DMS 273 (cell line): ENCODE measurements around the gene ZNF488.
"Not testable (repeated sequence)": the region's sequence is repeated elsewhere in the genome, so short reads cannot be mapped to it uniquely, and the experiment has no call there.

ENCODE experiments used
- DNase-seq: peaks from one replicate; lab custom pipeline; 2025; ENCODE audit not compliant: unreplicated experiment; lab: John Stamatoyannopoulos, UW

The ZNF488 gene, protein sequence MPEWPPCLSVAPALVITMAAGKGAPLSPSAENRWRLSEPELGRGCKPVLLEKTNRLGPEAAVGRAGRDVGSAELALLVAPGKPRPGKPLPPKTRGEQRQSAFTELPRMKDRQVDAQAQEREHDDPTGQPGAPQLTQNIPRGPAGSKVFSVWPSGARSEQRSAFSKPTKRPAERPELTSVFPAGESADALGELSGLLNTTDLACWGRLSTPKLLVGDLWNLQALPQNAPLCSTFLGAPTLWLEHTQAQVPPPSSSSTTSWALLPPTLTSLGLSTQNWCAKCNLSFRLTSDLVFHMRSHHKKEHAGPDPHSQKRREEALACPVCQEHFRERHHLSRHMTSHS

DNA sequence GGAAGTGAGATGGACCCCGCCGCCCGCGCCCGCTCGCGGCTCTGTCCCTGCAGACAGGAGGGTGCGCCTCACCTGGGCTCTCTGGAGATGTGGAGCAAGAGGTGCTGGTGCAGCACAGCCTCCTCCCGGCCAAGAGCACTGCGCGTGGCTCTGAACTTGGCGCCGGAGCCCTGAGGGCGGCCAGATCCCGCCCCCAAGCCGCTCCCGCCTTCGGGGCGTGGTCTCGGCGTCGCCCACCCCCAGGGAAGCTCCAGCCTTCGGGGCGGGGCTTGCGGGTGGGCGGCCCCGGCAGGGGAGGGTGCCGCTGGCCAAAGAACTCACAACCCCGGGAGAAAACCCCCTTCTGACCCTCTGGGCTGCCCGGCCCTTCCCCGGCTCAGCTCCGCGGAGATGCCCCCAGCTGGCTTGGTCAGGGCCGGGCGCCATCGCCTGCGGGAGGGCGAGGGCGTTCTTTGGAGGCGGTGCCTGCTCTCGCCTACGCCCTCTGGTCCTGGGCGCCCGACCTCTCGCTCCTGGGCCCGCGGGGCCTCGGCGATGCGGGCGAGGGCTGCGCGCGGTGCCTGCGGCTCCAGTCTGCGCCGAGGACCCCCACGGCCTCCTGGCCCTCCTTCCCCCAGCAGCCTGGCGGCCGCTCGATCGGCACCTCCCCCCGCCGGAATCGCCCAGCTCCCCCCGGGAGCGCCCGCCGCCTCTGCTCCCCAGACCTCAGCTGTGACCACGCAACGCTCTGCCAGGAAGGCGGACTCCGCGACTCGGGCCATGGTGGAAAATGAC, at the start of gene ZNF488:
ZNF488 (minus strand) TSS at position 146 of the 774 bp plus-strand sequence. CDS start 15,464 bp downstream, outside the sequence.
- DNase-seq = peak; percentile 89

GRCh38 chr10:47425813-47426419, 41.8 kb upstream of the ZNF488 start:
- DNase-seq = no peak

DNA sequence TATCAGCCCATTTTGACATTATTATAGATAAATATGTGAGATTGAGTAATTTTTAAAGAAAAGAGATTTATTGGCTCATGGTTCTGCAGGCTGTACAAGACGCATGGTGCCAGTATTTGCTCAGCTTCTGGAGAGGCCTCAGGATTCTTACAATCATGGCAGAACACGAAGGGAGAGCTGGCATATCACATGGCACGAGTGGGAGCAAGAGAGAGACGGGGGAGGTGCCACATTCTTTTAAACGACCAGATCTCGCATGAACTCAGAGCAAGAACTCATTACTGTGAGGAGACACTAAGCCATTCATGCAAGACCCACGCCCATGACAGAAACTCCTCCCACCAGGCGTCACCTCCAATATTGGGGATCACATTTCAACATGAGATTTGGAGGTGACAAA, 40.1 kb upstream of the ZNF488 start:
- DNase-seq = no peak

DNA sequence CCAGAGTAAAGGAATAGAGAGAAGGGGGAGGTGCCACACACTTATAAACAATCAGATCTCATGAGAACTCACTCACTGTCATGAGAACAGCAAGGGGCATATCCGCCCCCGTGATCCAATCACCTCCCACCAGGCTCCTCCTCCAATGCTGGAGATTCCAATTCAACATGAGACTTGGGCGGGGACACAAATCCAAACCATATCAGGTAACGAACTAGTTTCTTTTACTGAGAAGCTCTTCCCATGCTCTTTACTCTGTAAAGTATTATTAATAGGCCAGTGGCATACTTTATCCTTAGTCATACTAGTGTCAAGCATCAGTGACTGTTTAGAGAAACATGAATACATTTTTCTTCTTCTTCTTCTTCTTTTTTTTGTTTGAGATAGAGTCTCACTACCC, 39.4 kb upstream of the ZNF488 start:
- DNase-seq = no peak

DNA sequence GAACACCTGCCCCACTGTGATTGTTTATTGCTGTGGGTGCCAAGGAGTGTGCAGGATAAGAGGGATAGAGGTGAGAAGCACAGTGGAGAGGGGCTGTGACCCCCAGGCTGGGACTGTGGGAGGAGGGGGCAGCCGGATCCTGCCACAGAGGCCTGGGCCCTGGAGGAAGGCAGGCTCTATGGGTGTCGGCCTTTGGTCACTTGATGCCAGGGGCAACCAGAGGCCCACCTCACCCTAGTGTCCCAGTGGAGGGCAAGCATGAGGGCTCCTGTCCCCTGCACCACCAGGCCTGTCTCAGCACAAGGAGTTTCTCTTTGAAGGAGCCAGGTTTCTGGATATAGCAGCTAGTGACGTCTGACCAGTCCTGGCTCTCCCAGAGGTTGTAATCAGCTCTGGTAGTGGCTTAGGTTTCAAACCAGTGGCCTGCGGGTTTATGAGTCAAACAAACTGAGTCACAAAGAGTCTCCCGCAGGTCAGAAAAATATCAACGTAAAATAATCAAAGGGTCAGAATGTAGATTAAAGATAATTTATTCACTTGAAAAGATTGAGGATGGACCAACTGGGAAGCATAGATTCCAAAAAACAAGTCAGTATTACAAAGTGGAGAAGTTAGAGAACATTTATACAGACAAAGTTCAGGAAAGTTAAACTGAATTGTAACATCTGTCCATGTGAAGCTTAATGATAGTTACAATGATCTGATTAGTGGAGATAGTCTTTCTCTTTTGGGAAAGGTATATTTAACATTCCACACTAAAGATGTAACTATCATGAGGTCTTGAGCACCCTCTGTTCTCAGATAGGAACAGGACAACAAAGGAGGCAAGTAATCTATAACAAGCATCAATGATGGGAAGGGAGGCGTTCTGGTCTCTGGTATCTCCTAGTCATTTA, 37.2 kb upstream of the ZNF488 start:
- DNase-seq = no peak

DNA sequence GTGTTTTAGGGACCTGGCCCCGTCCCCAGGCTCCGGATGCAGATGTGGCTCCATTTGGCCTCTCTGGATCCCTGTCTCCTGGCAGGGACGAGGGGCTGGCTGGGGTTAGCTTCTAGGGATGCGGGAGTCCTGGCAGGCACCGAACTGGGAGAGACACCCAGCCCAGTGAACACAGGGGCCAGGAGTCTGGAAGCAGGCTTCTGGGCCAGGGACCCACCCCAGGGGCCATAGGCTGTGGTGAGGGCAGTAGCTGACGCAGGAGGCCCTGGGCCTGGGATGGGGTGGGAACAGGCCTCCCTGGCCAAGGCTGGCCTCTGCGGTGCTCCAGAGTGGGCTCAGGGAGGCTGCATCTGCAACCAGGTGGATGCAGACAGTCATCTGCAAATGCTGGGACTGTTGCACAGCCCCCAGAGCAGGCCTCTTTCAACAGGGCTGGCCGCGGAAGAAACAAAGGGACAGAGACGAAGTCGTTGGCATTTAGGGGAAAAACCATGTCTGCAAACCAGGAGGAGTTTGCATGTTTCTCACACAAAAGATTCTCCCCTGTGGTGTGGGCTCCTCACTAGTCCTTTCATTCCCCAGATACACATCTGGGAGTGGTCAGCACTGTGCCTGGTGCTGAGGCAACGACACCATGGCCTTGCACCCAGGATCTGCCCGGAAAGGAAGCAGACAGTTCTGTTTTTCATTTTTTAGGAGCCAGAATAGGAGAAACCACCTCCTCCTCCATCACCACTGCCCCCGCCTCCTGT, 36.4 kb upstream of the ZNF488 start:
- no peak for DNase-seq

DNA sequence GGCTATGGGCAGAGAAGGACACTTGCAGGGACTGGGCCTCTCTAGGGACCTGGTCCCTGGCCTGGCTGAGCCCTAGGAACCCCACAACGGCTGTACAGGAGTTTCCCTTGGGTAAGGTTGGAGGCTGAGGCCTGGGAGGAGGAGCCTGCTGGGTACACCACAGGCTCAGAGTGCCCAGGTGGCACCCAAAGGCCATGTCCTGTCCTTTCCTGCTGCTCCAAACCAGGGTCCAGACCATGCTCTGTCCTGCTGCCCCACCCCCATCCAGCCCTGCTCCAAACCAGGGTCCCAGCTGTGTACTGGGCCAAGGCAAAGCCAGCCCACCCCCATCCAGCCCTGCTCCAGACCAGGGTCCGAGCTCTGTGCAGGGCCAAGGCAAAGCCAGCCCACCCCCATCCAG, 35.3 kb upstream of the ZNF488 start:
- no peak for DNase-seq

GRCh38 chr10:47418966-47419365, 34.9 kb upstream of the ZNF488 start:
- no peak for DNase-seq

- no peak for DNase-seq
Measured at GRCh38 chr10:47418321-47418720, 34.2 kb upstream of the ZNF488 start.

DNA sequence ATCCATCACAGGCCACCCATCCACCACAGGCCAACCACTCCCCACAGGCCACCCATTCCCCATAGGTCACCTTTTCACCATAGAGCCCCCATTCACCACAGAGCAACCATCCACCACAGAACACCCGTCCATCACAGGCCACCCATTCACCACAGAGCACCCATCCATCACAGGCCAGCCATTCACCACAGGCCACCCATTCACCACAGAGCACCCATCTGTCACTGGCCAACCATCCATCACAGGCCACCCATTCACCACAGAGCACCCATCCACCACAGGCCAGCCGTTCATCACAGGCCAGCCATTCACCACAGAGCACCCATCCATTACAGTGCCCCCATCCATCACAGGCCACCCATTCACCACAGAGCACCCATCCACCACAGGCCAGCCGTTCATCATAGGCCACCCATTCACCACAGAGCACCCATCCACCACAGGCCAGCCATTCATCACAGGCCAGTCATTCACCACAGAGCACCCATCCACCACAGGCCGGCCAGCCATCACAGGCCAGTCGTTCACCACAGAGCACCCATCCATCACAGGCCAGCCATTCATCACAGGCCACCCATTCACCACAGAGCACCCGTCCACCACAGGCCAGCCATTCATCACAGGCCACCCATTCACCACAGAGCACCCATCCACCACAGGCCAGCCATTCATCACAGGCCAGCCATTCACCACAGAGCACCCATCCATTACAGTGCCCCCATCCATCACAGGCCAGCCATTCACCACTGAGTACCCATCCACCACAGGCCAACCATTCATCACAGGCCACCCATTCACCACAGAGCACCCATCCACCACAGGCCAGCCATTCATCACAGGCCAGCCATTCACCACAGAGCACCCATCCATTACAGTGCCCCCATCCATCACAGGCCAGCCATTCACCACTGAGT, 32.5 kb upstream of the ZNF488 start:
- not testable (repeated sequence) for DNase-seq

DNA sequence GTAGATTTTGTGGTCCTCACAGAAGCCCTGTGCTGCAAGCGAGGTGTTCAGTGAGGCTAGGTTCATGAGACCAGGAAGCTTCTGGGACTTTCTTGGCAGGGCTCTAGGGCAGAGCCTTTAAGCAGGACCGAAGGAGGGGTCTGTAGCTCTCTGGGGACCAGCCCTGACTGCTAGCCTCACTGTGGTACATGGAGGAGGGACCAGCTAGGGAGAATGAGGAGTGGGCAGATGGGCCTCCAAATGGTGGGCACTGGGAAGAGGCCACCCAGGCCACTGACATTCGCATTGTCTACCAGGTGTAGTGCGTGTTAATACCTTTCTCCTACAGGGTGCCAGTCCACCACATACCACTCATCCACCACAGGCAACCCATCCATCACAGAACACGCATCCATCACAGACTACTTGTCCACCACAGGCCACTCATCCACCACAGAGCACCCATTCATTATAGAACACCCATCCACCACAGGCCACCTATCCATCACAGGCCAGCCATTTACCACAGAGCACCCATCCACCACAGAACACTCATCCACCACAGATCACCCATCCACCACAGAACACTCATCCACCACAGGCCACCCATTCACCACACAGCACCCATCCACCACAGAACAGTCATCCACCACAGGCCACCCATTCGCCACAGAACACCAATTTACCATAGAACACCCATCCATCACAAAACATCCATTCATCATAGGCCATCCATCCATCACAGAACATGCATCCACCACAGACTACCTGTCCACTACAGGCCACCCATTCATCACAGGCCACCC, 31.6 kb upstream of the ZNF488 start:
- DNase-seq = no peak

DNA sequence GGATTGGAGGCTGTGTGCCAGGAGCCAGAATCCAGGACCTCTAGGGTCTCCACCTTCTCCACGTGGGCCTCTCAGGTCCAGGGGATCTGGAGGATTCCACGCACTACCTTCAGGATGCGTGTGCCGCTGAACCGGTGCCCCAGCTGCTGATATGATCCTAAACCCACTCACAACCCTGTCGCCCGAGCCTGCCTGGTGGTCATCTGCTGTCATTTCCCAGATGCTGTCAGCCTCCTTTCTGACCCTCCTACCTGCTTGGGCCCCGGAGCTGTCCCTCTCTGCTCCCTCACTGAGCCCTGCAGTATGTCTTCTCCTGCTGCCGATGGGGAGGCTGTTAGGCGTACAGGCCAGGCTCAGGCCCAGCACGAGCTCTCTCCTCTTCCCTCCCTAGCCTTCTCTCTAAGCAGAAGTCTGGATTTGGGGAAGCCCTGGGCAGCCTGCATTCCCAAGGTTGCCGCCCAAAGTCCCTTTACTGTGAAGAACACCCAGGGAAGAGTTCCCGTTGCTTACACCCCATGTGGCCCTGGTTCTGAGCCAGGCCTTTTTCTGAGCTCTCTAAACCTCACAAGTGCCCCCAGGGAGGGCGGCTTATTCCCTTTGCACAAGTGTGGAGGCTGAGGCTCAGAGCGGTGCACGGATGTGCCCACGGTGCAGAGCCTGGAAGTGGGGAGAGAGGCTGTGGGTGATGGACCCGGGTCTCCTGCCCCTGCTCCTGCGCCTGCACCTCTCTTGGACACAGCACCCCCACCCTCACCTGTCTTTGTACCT, 30.8 kb upstream of the ZNF488 start:
- no peak for DNase-seq

DNA sequence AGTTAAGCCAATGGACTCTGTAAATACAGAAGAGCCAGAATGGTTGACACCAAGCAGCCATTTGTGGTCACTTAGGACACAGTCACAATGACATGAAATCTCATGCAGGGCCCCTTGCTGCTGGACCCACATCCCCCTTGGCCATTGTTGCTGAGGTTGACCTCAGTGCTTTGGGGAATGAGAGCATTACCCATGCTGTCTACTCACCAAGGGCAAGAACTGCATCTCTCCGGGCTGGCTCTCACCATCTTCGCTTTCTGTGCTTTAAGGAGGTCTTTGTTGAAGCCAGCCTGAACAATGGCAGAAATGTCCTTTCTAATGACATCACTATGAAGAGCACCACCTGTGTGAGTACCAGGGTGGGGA, 30.1 kb upstream of the ZNF488 start:
- no peak for DNase-seq

DNA sequence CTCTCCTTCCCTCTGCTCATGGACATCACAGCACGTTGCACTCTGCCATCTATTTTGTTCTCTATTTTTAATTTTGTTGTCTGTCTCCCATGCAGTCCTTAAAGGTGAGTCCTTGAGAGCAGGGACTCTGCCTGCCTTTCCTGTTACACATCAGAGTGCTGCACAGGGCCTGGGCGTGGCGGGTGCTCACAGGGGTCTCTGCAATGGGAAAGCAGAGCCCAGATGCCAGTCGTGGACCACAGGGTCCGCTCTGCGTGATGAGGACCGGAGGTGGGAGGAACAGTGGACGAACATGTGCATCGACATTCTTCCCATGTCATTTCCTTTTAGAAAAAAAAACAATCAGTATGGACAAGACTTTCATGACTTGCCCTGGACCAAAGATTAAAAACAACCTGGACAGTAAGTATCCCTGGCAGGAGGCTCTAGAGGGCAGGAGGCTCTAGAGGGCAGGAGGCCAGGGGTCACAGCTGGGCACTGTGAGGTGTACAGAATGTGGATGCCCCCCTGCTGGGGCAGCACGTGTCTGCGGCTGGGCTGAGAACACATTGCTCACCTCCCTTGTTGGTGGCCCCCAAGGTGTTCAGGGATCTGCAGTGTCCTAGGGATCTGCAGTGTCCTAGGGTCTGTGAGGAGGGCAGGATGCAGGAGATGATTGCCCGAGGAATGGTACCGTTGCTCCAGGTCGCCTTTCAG, 29.6 kb upstream of the ZNF488 start:
- no peak for DNase-seq

DNA sequence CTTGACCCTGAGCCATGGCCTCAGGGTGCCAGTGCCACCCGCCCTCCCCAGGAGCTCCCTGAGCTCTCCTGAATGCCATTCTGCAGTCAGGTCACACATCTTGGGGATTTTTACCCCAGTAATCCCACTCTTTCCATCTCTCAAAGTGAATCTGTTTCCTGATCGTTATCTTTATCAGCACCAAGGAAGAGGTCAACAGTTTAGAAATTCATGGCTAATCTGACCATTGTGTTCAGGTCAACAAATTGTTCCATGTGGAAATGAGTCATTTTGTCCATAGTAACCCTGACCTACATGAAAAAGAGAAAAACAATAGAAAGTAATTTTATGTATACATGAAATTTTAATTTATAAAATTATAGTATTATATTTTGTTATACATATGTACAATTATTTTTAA, 28.8 kb upstream of the ZNF488 start:
- no peak for DNase-seq

DNA sequence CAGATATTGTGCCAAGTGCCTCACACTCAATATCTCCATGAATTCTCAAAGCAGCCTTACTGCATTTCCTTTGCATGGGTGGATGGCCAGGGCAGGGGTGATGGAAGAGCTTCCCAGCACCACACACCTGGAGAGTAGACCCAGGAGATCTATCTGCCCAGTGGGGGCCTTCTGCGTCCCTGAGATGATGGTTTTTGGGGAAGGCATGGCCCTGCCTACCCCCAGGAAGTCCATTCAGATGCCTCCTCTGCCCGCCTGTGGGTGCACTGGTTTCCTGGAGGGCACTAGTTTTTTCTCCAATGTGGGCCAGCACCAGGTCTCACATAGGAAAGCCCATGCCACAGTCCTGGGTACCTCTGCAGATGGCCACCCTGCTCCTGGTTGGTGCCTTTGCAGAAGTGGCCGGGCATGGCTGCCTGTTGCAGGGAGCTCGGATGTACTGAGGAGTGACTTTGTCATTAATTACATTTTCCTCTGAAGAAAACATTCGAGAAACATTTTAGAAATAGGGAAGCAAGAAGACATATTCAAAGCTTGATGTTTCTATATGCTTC, 28.2 kb upstream of the ZNF488 start:
- DNase-seq = no peak

DNA sequence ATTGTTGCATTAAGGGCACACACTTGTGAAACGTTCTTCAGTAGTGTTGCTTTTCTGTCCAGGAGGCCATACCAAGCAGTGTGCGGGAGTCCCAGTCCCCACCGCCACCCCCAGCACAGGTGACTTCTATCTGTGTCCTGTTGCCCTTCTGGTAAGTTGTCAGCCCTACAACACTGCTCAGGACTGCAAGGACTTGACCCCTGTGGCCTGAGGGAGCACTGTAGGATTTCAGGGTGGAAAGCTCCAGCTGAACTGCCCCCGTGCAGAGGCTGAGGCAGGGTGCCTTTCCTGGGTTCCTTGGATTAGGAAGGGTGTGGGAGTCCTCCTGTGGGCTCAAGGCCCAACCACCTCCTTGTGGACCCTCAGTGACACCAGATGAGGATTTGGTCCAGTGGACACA, 26.8 kb upstream of the ZNF488 start:
- DNase-seq = no peak
